SK-N-MC (cell line): ENCODE measurements around the gene PBX4.

Experiments
- EZH2 ChIP-seq: fragments of 200-600 bp; sonication (generic); IDR thresholded peaks from one replicate; pipeline ENCODE4 v1.6.1; 2017; ENCODE audit warnings: antibody characterized with exemption
- POLR2AphosphoS5 ChIP-seq: IDR thresholded peaks from 2 replicates; pipeline ENCODE4 v1.6.1; 2012; ENCODE audit warnings: mild to moderate bottlenecking, low read depth, low read length, borderline replicate concordance

DNA sequence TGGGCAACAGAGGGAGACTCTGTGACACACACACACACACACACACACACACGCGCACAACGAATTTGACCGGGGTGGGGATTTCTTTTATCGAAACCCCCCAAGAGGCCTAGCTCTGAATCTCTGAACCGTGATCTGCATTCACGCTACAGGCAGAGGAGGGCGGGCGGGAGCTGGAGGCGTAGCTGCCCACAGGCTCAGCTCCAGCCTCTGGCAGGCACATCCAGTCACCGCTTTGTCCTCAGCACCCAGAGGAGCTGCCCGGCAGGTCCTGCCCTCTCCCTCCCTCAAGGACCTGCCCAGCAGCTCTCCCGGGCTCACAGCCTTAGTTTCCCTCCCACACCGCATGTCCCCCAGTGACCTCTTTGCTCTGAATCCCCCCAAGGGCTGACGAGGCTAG lies 60.4 kb downstream of the PBX4 start:
- TF ChIP-seq POLR2AphosphoS5, result no peak
- TF ChIP-seq EZH2, result no peak
